ENCODE data around the gene SYNPO2. TPM values are rescaled to one million over a fixed set of nuclear protein-coding genes. Genes with fewer than 3 reads are reported as not detected.

Gene SYNPO2
- total and polyA plus RNA-seq, 2 of the 13 experiments (the other 11 are each of a cell fraction or from before 2014, with no cell fraction given): not detected

- Histone ChIP-seq H3K4me1 (ENCODE audit: insufficient read depth, low read length) (no peaks in the 10 kb centered on the region), H4K20me1 (ENCODE audit: insufficient read depth, low read length) (no peaks in the 10 kb centered on the region), H3K9ac (ENCODE audit: insufficient read depth, low read depth, low read length) (no peak overlapping the region), H2AFZ (ENCODE audit: low read length) (no peak overlapping the region), H3K27ac (ENCODE audit: extremely low read length, insufficient read depth, low read length) (no peak overlapping the region), H3K79me2 (ENCODE audit: insufficient read depth, low read length) (no peaks in the 10 kb centered on the region), H3K9me3 (ENCODE audit: low read length) (no peaks in the 10 kb centered on the region), H3K4me2 (ENCODE audit: low read depth, low read length) (no peak overlapping the region), H3K27me3 (ENCODE audit: control insufficient read depth in 1 of 2, insufficient read depth in 2 of 2, low read length in 2 of 2) (no peaks in the 10 kb centered on the region; a peak in 2 of 5 replicates), H3K36me3 (replicated peaks in 1 of 2; ENCODE audit: control insufficient read depth in 1 of 2, insufficient read depth in 2 of 2, low read length in 2 of 2) (no peaks in the 10 kb centered on the region), H3K4me3 (replicated peaks in 1 of 3; ENCODE audit: insufficient read depth in 1 of 3, low read depth in 2 of 3, low read length in 3 of 3) (no peak overlapping the region)
- BruUV-seq (replicated peaks): no TSS peak
- ChIA-PET POLR2A (no interaction called here), CTCF (ENCODE audit: low intra/inter-chr PET ratio, low total read pairs) (no interaction called here)
- intact Hi-C loops (cut with micrococcal nuclease; ENCODE audit: unreplicated experiment) (no loop called here), in situ Hi-C loops (cut with HindIII; ENCODE audit: extremely low pct_ligation_motif_present, low pct_unique_long_range_greater_than_20kb) (no loop called here)
- FAIRE-seq: no peak
- 23% methylated on average over 2 of the region's 2 CpGs for WGBS (ENCODE audit: low lambda C conversion rate)
- no peak for DNase-seq (ENCODE audit: low spot score)
- TF ChIP-seq CBX2 (IDR thresholded peaks at IDR 0.05; ENCODE audit: low read depth, low read length) (no peak), CBX2 (CRISPR knock-in tag; IDR thresholded peaks at IDR 0.05; ENCODE audit: low read depth) (no peak), ZNF362 (CRISPR knock-in tag; IDR thresholded peaks at IDR 0.05; ENCODE audit: borderline replicate concordance) (no peak), THAP8 (CRISPR knock-in tag; IDR thresholded peaks at IDR 0.05; ENCODE audit: borderline replicate concordance) (no peak), TGIF2 (CRISPR knock-in tag; IDR thresholded peaks at IDR 0.05) (no peak), SPEN (CRISPR knock-in tag; IDR thresholded peaks at IDR 0.05; ENCODE audit: low read depth) (no peak), HNRNPLL (IDR thresholded peaks at IDR 0.05; ENCODE audit: low read depth, low read length, poor library complexity, severe bottlenecking) (no peak), ATF6 (CRISPR knock-in tag; conservative IDR thresholded peaks at IDR 0.05) (no peak), ZNF652 (CRISPR knock-in tag; IDR thresholded peaks at IDR 0.05; ENCODE audit: borderline replicate concordance, low read depth) (no peak), PRPF4 (IDR thresholded peaks at IDR 0.05; ENCODE audit: low read depth, low read length, poor library complexity, severe bottlenecking) (no peak), ZFP82 (CRISPR knock-in tag; IDR thresholded peaks at IDR 0.05; ENCODE audit: borderline replicate concordance) (no peak), ZNF280B (CRISPR knock-in tag; IDR thresholded peaks at IDR 0.05; ENCODE audit: borderline replicate concordance) (no peak), ZNF607 (CRISPR knock-in tag; IDR thresholded peaks at IDR 0.05; ENCODE audit: borderline replicate concordance) (no peak), KLF9 (CRISPR knock-in tag; IDR thresholded peaks at IDR 0.05; ENCODE audit: low read depth) (no peak), SYNCRIP (IDR thresholded peaks at IDR 0.05; ENCODE audit: insufficient read depth, low read depth, low read length) (no peak), PAF1 (CRISPR knock-in tag; IDR thresholded peaks at IDR 0.05) (no peak), CBX5 (CRISPR knock-in tag; IDR thresholded peaks at IDR 0.05; ENCODE audit: borderline replicate concordance) (no peak)
- no peak for ATAC-seq
Observed at GRCh38 chr4:118935819-118936218, 47.2 kb downstream of the SYNPO2 start.

Measured in HepG2 (cell line).